ENCODE results near the gene CENPM. TPM values are rescaled to one million over a fixed set of nuclear protein-coding genes. Genes with fewer than 3 reads are reported as not detected.

CENPM gene
- total and polyA plus RNA-seq, 9 of the 15 experiments (the other 6 are each of a cell fraction or from before 2014, with no cell fraction given) = 11.3 to 67.7 (median 32.3) TPM

GRCh38 chr22:41928593-41929417 is 18.1 kb downstream of the CENPM start:
- peaks cover 6 to 73% of the 10 kb centered on the region in 2 experiments; a peak in 4 of 5 replicates for H3K4me1 ChIP-seq (replicated peaks in 1 of 2; ENCODE audit: control insufficient read depth in 2 of 2, insufficient read depth in 2 of 2, low read length in 2 of 2)
- no peaks in the 10 kb centered on the region for H3K9me3 ChIP-seq (replicated peaks; ENCODE audit: control insufficient read depth, insufficient read depth, low read depth, low read length)
- FAIRE-seq = no peak
- peak overlapping the region in 1 of 2 experiments; percentile 71; a peak in 1 of 4 replicates for H3K9ac ChIP-seq (ENCODE audit: insufficient read depth in 1 of 2, low read depth in 2 of 2, low read length in 2 of 2)
- no peak for DNase-seq (ENCODE audit: extremely low read depth in 1 of 4, low spot score in 3 of 4)
- H3K4me2 ChIP-seq (ENCODE audit: insufficient read depth, low read length) = no peak overlapping the region
- intact Hi-C loops (cut with micrococcal nuclease) (no loop called here), in situ Hi-C loops (cut with MboI) (no loop called here)
- 79% methylated on average over 5 of the region's 14 CpGs for WGBS (ENCODE audit: insufficient coverage, low coverage, missing lambda C conversion rate)
- CTCF ChIA-PET (ENCODE audit: low intra/inter-chr PET ratio) = no interaction called here
- BruUV-seq (replicated peaks) = no TSS peak
- H3K27me3 ChIP-seq (ENCODE audit: control insufficient read depth in 2 of 2, insufficient read depth in 2 of 2, low read length in 2 of 2) = no peaks in the 10 kb centered on the region
- no peak for ATAC-seq
- no peaks in the 10 kb centered on the region for H4K20me1 ChIP-seq (replicated peaks; ENCODE audit: control insufficient read depth, insufficient read depth, low read length)
- H3K79me2 ChIP-seq (ENCODE audit: control insufficient read depth, insufficient read depth, low read length) = no peaks in the 10 kb centered on the region
- POLR2A ChIA-PET = interaction anchor here (0.6 to 1.1 kb wide), 3 partner anchors 9 to 111 kb away, joined by 3 read pairs; no protein-coding TSS in a partner anchor
- H3K36me3 ChIP-seq (ENCODE audit: control insufficient read depth, insufficient read depth, low read length) = no peaks in the 10 kb centered on the region
- H3K27ac ChIP-seq (ENCODE audit: extremely low read depth, low read depth, low read length) = no peak overlapping the region
- H3K9me1 ChIP-seq (ENCODE audit: control insufficient read depth, insufficient read depth, low read length) = no peaks in the 10 kb centered on the region
- H2AFZ ChIP-seq (ENCODE audit: low read depth, low read length) = no peak overlapping the region
- H3K4me3 ChIP-seq = no peak overlapping the region
- TF ChIP-seq ZNF282 (CRISPR knock-in tag; IDR thresholded peaks at IDR 0.05) = no peak
- no peak for TF ChIP-seq LCOR (CRISPR knock-in tag; IDR thresholded peaks at IDR 0.05)
- no peak for TF ChIP-seq ZBTB11 (CRISPR knock-in tag; IDR thresholded peaks at IDR 0.05)
- TF ChIP-seq USF2 (CRISPR knock-in tag; IDR thresholded peaks at IDR 0.05) = no peak
- TF ChIP-seq HDAC8 (tag; IDR thresholded peaks at IDR 0.05) = no peak
- TF ChIP-seq CTBP1 (IDR thresholded peaks at IDR 0.05; ENCODE audit: borderline replicate concordance) = no peak
- no peak for TF ChIP-seq ZZZ3 (IDR thresholded peaks at IDR 0.05)
- TF ChIP-seq RBM34 (IDR thresholded peaks at IDR 0.05; ENCODE audit: borderline replicate concordance, insufficient read depth, low read length) = no peak
- TF ChIP-seq TEAD4 (IDR thresholded peaks at IDR 0.05; ENCODE audit: low read length) = 0 out of 2 replicates have a peak, but pooled peaks have one; percentile 16
- TF ChIP-seq TEAD4 (CRISPR knock-in tag; IDR thresholded peaks at IDR 0.05; ENCODE audit: borderline replicate concordance) = no peak
- TF ChIP-seq POLR2G (IDR thresholded peaks at IDR 0.05; ENCODE audit: low read depth, low read length) = peak; percentile 68
- TF ChIP-seq TFE3 (CRISPR knock-in tag; IDR thresholded peaks at IDR 0.05) = no peak
- peak; percentile 4; the same call in 1 of the 2 replicates for TF ChIP-seq RBFOX2 (IDR thresholded peaks at IDR 0.05; ENCODE audit: low read depth, low read length)
- peak; percentile 92 for TF ChIP-seq EGR1 (conservative IDR thresholded peaks at IDR 0.05)
- no peak for TF ChIP-seq TRIM28 (IDR thresholded peaks at IDR 0.05)
- no peak for TF ChIP-seq ZNF133 (CRISPR knock-in tag; IDR thresholded peaks at IDR 0.05)
- TF ChIP-seq HCFC1 (IDR thresholded peaks at IDR 0.05; ENCODE audit: low read depth, low read length) = no peak

Measured in K562 (cell line).